ENCODE data around the gene APOBEC3B.
A peak's percentile ranks its signal among the peaks of the same experiment; 100 is the strongest.

APOBEC3B gene

GRCh38 chr22:38981992-38982927 lies at the start of gene APOBEC3B:
Gene APOBEC3B, plus strand, starts transcription at chr22:38982347. Its CDS starts 107 bp downstream, at chr22:38982454.
- Mint-ChIP-seq H3K27me3 (ENCODE audit: low read depth) (peaks cover 5% of the 10 kb centered on the region), H3K4me1 (ENCODE audit: low read depth) (peaks cover 42% of the 10 kb centered on the region), H3K4me3 (peak within 1 kb of the TSS; percentile 85), H3K27ac (peak within 1 kb of the TSS; percentile 98), H3K36me3 (ENCODE audit: low read depth) (peaks cover 16% of the 10 kb centered on the region), H3K9me3 (peaks cover 7% of the 10 kb centered on the region)

- Mint-ChIP-seq H3K4me3 (no peak overlapping the region), H3K9me3 (no peaks in the 10 kb centered on the region), H3K4me1 (ENCODE audit: low read depth) (no peaks in the 10 kb centered on the region), H3K27ac (no peak overlapping the region), H3K36me3 (ENCODE audit: low read depth) (no peaks in the 10 kb centered on the region), H3K27me3 (ENCODE audit: low read depth) (peaks cover 51% of the 10 kb centered on the region)
Measured at GRCh38 chr22:38935023-38935422, 47.1 kb upstream of the APOBEC3B start.

GRCh38 chr22:38935616-38936015 lies 46.5 kb upstream of the APOBEC3B start:
- Mint-ChIP-seq H3K9me3 (no peaks in the 10 kb centered on the region), H3K4me1 (ENCODE audit: low read depth) (peaks cover 1% of the 10 kb centered on the region), H3K27ac (no peak overlapping the region), H3K4me3 (no peak overlapping the region), H3K36me3 (ENCODE audit: low read depth) (no peaks in the 10 kb centered on the region), H3K27me3 (ENCODE audit: low read depth) (peaks cover 50% of the 10 kb centered on the region)

GRCh38 chr22:38936562-38936961 lies 45.6 kb upstream of the APOBEC3B start:
- Mint-ChIP-seq H3K9me3 (no peaks in the 10 kb centered on the region), H3K4me3 (no peak overlapping the region), H3K27me3 (ENCODE audit: low read depth) (peaks cover 50% of the 10 kb centered on the region), H3K27ac (no peak overlapping the region), H3K36me3 (ENCODE audit: low read depth) (no peaks in the 10 kb centered on the region), H3K4me1 (ENCODE audit: low read depth) (peaks cover 9% of the 10 kb centered on the region)

- no peaks in the 10 kb centered on the region for H3K9me3 Mint-ChIP-seq
- peaks cover 49% of the 10 kb centered on the region for H3K27me3 Mint-ChIP-seq (ENCODE audit: low read depth)
- peaks cover 14% of the 10 kb centered on the region for H3K4me1 Mint-ChIP-seq (ENCODE audit: low read depth)
- no peak overlapping the region for H3K4me3 Mint-ChIP-seq
- H3K27ac Mint-ChIP-seq, result no peak overlapping the region
- H3K36me3 Mint-ChIP-seq (ENCODE audit: low read depth), result no peaks in the 10 kb centered on the region
Measured at GRCh38 chr22:38937036-38937435, 45.1 kb upstream of the APOBEC3B start.

GRCh38 chr22:38937541-38937940 lies 44.6 kb upstream of the APOBEC3B start:
- Mint-ChIP-seq H3K9me3 (no peaks in the 10 kb centered on the region), H3K27ac (no peak overlapping the region), H3K36me3 (ENCODE audit: low read depth) (no peaks in the 10 kb centered on the region), H3K27me3 (ENCODE audit: low read depth) (peaks cover 45% of the 10 kb centered on the region), H3K4me3 (no peak overlapping the region), H3K4me1 (ENCODE audit: low read depth) (peaks cover 15% of the 10 kb centered on the region)

- H3K27me3 Mint-ChIP-seq (ENCODE audit: low read depth), result peaks cover 43% of the 10 kb centered on the region
- H3K4me3 Mint-ChIP-seq, result no peak overlapping the region
- H3K4me1 Mint-ChIP-seq (ENCODE audit: low read depth), result peaks cover 19% of the 10 kb centered on the region
- no peaks in the 10 kb centered on the region for H3K36me3 Mint-ChIP-seq (ENCODE audit: low read depth)
- no peak overlapping the region for H3K27ac Mint-ChIP-seq
- no peaks in the 10 kb centered on the region for H3K9me3 Mint-ChIP-seq
Measured at GRCh38 chr22:38938221-38938620, 43.9 kb upstream of the APOBEC3B start.

GRCh38 chr22:38938925-38939324 lies 43.2 kb upstream of the APOBEC3B start:
- Mint-ChIP-seq H3K36me3 (ENCODE audit: low read depth) (no peaks in the 10 kb centered on the region), H3K4me3 (no peak overlapping the region), H3K27ac (no peak overlapping the region), H3K4me1 (ENCODE audit: low read depth) (peaks cover 23% of the 10 kb centered on the region), H3K27me3 (ENCODE audit: low read depth) (peaks cover 44% of the 10 kb centered on the region), H3K9me3 (no peaks in the 10 kb centered on the region)

- H3K9me3 Mint-ChIP-seq, result no peaks in the 10 kb centered on the region
- H3K27ac Mint-ChIP-seq, result peak overlapping the region; percentile 85
- H3K4me1 Mint-ChIP-seq (ENCODE audit: low read depth), result peaks cover 25% of the 10 kb centered on the region
- H3K27me3 Mint-ChIP-seq (ENCODE audit: low read depth), result peaks cover 35% of the 10 kb centered on the region
- H3K4me3 Mint-ChIP-seq, result no peak overlapping the region
- no peaks in the 10 kb centered on the region for H3K36me3 Mint-ChIP-seq (ENCODE audit: low read depth)
Measured at GRCh38 chr22:38940811-38941384, 41.2 kb upstream of the APOBEC3B start.

- Mint-ChIP-seq H3K36me3 (ENCODE audit: low read depth) (no peaks in the 10 kb centered on the region), H3K9me3 (no peaks in the 10 kb centered on the region), H3K27me3 (ENCODE audit: low read depth) (peaks cover 39% of the 10 kb centered on the region), H3K27ac (peak overlapping the region; percentile 85), H3K4me1 (ENCODE audit: low read depth) (peaks cover 27% of the 10 kb centered on the region), H3K4me3 (peak overlapping the region; percentile 77)
Measured at GRCh38 chr22:38941488-38941987, 40.6 kb upstream of the APOBEC3B start.

GRCh38 chr22:38942702-38943101 lies 39.4 kb upstream of the APOBEC3B start:
- no peaks in the 10 kb centered on the region for H3K9me3 Mint-ChIP-seq
- H3K4me3 Mint-ChIP-seq, result no peak overlapping the region
- H3K36me3 Mint-ChIP-seq (ENCODE audit: low read depth), result no peaks in the 10 kb centered on the region
- H3K27me3 Mint-ChIP-seq (ENCODE audit: low read depth), result peaks cover 42% of the 10 kb centered on the region
- H3K27ac Mint-ChIP-seq, result no peak overlapping the region
- peaks cover 27% of the 10 kb centered on the region for H3K4me1 Mint-ChIP-seq (ENCODE audit: low read depth)

- H3K27ac Mint-ChIP-seq, result no peak overlapping the region
- H3K27me3 Mint-ChIP-seq (ENCODE audit: low read depth), result peaks cover 37% of the 10 kb centered on the region
- no peaks in the 10 kb centered on the region for H3K9me3 Mint-ChIP-seq
- no peaks in the 10 kb centered on the region for H3K36me3 Mint-ChIP-seq (ENCODE audit: low read depth)
- H3K4me3 Mint-ChIP-seq, result peak overlapping the region; percentile 18
- H3K4me1 Mint-ChIP-seq (ENCODE audit: low read depth), result peaks cover 27% of the 10 kb centered on the region
Measured at GRCh38 chr22:38943201-38943600, 38.9 kb upstream of the APOBEC3B start.

- Mint-ChIP-seq H3K4me3 (no peak overlapping the region), H3K27me3 (ENCODE audit: low read depth) (peaks cover 32% of the 10 kb centered on the region), H3K9me3 (no peaks in the 10 kb centered on the region), H3K27ac (peak overlapping the region; percentile 12), H3K4me1 (ENCODE audit: low read depth) (peaks cover 27% of the 10 kb centered on the region), H3K36me3 (ENCODE audit: low read depth) (no peaks in the 10 kb centered on the region)
Measured at GRCh38 chr22:38943882-38944281, 38.3 kb upstream of the APOBEC3B start.

- Mint-ChIP-seq H3K4me3 (no peak overlapping the region), H3K9me3 (no peaks in the 10 kb centered on the region), H3K36me3 (ENCODE audit: low read depth) (no peaks in the 10 kb centered on the region), H3K27me3 (ENCODE audit: low read depth) (peaks cover 24% of the 10 kb centered on the region), H3K27ac (no peak overlapping the region), H3K4me1 (ENCODE audit: low read depth) (peaks cover 27% of the 10 kb centered on the region)
Measured at GRCh38 chr22:38944653-38945052, 37.5 kb upstream of the APOBEC3B start.
